Hematopoietic multipotent progenitor cell treated with erythropoietin and hydrocortisone succinate and interleukin-3 and kit ligand, for 6 days (in vitro differentiated cells): ENCODE data around the gene HNRNPF.
"Not testable (repeated sequence)": the region's sequence is repeated elsewhere in the genome, so short reads cannot be mapped to it uniquely, and the experiment has no call there.

Experiments used
- DNase-seq: peaks from one replicate; pipeline ENCODE4 v3.0.0-alpha.2; 2015

The HNRNPF gene, protein sequence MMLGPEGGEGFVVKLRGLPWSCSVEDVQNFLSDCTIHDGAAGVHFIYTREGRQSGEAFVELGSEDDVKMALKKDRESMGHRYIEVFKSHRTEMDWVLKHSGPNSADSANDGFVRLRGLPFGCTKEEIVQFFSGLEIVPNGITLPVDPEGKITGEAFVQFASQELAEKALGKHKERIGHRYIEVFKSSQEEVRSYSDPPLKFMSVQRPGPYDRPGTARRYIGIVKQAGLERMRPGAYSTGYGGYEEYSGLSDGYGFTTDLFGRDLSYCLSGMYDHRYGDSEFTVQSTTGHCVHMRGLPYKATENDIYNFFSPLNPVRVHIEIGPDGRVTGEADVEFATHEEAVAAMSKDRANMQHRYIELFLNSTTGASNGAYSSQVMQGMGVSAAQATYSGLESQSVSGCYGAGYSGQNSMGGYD

DNA sequence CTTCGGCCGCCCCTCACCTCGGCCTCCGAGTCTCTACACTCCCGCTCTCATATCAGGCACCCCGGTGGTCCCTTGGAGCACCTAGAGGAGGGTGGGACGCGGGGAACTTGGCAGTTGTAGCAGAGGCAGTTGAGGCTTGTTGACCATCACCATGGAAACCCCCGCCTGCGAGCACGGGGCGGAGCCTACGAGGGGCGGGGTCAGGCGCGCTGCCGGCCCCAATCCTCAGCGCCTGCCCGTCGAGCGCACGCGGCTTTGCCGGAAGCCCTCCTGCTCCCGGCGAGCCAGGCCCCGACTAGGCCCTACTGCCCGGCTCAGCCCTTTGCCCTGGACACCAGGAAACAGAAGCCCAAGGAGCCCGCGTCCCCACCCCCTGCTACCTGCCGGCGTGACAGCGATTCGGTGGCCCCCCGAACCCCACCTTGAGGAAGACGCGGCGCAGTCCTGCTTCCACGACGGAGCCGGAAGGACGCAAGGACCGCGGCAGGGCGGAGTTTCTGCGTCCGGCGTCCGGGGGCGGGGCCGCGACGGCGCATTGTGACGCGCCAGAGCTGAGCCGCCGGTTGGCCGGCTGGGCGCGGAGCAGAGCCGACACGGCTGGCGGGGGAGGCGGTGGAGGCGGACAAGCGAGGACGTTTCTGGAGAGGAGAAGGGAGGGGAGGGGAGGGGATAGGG, at the start of gene HNRNPF:
Gene HNRNPF (minus strand): TSS at position 477 of the 675 bp plus-strand sequence. CDS start 21,302 bp downstream, outside the sequence.
- peak; percentile 97 for DNase-seq

DNA sequence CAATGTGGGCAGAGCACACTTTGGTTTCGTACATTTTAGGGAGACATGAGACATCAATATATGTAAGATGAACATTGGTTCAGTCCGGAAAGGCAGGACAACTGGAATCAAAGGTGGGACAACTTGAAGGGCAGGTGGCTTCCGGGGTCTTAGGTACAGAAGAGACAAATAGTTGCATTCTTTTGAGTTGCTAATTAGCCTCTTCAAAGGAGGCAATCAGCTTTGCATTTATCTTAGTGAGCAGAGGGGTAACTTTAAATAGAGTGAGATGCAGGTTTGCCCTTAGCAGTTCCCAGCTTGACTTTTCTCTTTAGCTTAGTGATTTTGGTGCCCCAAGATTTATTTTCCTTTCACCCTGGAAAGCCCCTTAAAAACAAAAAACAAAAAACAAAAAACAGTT, 49.2 kb upstream of the HNRNPF start:
- no peak for DNase-seq

DNA sequence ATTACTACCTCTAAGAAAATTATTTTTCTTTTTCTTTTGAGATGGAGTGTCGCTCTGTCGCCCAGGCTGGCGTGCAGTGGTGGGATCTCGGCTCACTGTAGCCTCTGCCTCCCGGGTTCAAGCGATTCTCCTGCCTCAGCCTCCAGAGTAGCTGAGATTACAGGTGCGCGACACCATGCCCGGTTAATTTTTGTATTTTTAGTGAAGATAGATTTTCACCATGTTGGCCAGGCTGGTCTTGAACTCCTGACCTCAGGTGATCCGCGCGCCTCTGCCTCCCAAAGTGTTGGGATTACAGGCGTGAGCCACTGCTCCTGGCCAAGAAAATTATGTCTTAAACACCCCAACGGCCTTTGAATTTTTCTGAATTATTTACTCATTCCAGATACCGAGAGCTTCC, 47.6 kb upstream of the HNRNPF start:
- DNase-seq: not testable (repeated sequence)

DNA sequence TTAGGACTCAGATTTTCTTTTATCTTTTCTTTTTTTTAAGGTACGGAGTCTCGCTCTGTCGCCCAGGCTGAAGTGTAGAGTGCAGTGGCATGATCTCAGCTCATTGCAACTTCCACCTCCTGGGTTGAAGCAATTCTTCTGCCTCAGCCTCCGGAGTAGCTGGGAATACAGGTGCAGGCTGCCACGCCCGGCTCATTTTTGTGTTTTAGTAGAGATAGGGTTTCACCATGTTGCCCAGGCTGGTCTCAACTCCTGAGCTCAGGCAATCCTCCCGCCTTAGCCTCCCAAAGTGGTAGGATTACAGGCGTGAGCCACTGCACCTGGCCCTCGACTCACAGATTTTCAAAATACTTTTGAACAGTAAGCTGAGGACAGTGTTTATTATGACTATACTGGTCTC, 45.0 kb upstream of the HNRNPF start:
- DNase-seq: not testable (repeated sequence)

DNA sequence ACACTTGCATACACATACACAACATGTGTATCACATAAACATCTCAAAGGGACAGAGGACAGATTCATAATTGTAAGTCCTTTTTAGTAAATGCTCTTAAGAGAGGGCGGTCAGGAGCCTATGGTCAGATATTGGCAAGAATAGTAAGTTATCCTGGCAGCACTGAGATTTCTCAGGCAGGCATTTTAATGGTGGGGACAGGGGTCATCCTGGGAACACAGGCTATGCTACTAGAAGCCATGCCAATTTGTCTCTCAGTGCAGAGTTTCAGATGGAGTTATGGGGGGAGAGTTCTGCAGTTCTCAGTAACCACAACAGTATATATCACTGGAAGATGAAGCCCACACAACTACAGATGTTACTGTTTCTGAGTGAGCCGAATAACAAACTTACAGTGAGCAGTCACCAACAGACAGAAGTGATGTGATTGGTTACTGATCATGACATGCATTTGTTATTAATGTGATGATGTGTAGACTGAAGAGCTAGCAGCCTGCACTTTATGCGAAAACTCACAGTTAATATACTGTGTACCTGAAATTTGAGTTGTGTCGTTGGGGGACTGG, 44.4 kb upstream of the HNRNPF start:
- no peak for DNase-seq

DNA sequence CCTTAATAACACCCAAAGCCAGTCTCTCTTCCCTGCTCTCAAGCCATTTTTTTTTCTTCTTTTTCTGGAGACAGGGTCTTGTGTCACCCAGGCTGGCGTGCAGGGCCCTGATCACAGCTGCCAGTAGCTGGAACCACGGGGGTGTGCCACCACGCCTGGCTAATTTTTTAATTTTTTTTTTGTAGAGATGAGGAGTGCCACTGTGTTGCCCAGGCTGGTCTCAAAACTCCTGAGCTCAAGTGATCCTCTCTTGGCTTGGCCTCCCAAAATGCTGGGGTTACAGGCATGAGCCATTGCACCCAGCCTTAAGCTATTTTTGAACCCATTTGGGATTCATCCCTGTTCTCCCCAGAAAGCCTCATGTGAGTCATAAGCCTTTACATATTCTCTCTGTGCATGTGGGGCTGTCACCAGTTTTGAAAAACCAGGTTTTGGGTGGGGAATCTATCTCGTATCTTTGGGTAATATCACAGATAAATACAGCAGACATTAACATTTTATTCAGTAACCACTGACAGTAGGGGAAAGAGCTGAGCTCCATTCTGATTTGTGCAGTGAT, 43.4 kb upstream of the HNRNPF start:
- no peak for DNase-seq

DNA sequence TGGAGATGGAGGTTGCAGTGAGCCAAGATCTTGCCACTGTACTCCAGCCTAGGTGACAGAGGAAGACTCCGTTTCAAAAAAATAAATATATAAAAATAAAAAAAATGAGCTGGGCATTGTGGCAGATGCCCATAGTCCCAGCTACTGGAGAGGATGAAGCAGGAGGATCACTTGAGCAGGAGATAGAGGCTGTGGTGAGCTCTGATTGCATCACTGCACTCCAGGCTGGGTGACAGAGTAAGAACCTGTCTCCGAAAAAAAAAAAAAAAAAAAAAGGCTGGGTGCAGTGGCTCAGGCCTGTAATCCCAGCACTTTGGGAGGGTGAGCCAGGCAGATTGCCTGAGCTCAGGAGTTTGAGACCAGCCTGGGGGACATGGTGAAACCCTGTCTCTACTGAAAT, 39.8 kb upstream of the HNRNPF start:
- no peak for DNase-seq

DNA sequence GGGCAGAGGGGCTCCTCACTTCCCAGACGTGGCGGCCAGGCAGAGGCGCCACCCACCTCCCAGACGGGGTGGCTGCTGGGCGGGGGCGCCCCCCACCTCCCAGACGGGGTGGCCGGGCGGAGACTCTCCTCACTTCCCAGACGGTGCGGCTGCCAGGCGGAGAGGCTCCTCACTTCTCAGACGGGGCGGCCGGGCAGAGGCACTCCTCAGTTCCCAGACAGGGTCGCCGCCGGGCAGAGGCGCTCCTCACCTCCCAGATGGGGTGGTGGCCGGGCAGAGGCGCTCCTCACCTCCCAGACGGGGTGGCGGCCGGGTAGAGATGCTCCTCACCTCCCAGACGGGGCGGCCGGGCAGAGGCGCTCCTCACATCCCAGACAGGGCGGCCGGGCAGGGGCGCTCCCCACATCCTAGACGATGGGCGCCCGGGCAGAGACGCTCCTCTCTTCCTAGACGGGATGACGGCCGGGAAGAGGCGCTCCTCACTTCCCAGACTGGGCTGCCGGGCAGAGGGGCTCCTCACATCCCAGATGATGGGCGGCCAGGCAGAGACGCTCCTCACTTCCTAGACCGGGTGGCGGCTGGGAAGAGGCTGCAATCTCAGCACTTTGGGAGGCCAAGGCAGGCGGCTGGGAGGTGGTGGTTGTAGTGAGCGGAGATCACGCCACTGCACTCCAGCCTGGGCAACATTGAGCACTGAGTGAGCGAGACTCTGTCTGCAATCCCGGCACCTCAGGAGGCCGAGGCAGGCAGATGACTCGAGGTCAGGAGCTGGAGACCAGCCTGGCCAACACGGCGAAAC, 37.4 kb upstream of the HNRNPF start:
- not testable (repeated sequence) for DNase-seq

DNA sequence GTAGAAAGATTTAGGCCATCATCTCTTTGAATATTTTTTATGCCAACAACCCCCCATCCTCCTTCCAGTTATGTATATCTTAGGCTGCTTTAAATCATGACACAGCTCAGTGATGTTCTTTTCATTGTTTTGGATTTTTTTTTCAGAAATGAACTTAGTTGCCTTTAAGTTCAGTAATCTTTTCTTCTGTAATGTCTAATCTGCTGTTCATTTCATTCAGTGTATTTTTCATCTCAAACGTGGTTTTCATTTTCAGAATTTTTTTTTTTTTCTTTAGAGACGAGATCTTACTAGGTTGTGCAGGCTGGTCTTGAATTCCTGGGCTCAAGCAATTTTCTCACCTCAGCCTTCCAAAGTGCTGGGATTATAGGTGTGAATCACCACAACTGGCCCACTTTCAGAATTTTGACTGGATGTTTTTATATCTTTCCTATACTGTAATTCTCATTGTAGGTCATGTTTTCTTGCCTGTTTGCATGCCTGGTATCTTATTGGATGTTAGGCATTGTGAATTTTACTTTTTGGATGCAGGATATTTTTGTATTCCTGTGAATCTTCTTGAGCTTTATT, 36.0 kb upstream of the HNRNPF start:
- no peak for DNase-seq

DNA sequence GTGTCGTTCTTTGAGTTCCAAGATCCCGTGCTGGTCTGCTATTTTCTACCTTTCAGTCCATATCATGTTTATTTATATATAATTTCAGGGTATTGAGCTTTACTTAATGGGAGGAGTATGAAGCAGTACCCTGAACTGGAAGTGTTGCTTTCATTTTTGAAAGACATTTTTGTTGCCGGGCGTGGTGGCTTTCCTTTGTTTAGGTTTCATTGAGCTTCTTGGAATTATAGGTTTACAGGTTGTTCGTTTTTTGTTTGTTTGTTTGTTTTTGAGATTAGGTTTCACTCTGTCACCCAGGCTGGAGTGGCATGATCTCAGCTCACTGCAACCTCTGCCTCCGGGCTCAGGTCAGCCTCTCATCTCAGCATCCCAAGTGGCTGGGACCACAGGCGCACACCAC, 35.3 kb upstream of the HNRNPF start:
- DNase-seq: no peak

DNA sequence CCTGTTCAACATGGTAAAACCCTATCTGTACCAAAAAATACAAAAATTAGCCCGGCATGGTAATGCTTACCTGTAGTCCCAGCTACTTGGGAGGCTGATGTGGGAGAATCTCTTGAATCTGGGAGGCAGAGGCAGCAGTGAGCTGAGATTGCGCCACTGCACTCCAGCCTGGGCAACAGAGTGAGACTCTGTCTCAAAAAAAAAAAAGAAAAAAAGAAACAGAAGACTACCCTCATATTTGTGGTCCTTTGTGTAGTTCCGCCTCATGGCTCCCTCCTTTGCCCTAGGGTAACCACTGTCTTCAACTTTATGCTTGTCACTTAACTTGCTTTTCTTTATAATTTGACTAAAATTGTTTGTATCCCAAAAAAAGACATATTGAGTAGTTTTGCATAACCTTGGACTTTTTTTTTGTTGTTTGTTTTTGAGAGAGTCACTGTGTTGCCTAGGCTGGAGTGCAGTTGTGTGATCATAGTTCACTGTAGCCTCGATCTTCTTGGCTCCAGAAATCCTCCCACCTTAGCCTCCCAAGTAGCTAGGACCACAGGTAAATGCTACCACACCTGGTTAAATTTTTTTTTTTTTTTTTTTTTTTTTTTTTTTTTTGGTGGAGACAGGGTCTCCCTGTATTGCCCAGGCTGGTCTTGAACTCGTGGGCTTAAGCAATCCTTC, 31.6 kb upstream of the HNRNPF start:
- DNase-seq: no peak

DNA sequence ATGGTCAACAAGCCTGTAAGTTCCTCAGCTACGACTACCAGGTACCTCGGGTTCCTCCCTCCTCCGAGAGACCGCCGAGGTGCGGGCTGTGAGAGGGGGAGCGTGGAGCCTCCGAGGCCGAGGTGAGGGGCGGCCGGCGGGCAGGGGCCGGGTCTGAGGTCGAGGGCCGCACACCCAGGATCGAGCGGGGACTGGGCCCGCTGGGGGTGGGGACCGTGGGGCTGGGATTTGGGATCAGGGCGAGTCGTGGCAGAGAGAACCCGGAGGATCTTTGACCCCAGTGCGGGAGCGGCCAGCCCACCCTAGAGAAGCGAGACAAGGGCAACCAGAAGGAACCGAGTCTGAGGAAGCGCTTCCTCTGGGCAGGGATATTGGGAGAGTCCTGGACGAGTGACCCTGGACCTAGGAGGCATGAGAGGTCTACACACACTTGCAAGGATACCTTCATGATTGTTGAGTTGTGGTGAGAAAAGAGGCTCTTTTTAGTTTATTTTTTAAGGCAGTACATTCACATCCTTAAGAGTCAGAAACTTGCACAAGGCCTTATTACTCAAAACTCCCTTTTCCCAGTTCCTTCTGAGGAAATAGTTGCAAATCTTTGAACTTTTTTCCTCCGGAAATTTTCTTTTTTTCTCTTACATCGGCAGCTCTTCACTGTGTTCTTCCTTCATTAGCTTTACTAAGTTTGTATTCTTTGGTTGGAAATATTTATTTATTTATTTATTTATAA, 28.3 kb upstream of the HNRNPF start:
- DNase-seq: no peak

DNA sequence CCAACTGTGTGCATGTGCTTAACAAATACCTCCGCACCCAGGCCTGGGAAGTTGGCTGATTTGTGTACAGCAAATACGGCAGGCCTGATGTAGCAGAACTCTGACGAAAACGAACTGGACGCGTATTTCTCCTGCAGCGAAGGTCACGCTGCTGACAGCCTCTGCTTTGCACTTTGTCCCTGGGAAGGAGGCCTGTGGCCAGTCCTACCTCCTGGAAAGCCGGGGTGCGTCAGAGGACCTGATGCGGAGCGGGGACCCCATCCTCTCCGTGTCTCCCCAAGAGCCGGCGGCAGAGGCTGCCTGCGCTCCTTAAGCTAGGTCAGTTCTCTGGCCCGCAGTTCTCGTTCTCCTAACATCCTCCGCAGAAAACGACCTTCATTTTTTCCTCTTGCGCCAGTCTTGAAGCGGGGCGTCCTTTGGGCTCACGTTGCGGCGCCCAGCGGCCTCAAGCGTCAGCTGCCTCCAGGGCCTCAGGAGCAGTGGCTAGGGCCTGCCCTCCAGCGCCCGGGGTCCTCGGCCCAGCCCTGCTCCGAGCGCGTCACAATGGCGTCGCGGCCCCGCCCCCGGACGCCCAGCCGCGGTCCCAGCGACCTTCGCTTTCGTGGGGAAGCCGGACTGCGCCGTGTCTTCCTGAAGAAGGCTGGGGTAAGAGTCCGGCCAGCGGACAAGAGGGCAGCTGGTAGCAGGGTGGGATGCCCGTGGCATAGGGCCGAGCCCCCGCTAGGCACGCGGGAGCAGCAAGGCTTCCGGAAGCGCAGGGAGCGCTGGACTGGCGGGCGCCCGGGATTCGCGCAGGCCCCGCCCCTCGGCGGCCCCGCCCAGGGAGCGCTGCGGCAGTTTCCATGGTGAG, 27.5 kb upstream of the HNRNPF start, which contains the start of gene ZNF487:
Gene ZNF487 (plus strand): TSS at position 821 of the 850 bp plus-strand sequence. CDS start 38,703 bp downstream, outside the sequence.
- peak; percentile 95 for DNase-seq

DNA sequence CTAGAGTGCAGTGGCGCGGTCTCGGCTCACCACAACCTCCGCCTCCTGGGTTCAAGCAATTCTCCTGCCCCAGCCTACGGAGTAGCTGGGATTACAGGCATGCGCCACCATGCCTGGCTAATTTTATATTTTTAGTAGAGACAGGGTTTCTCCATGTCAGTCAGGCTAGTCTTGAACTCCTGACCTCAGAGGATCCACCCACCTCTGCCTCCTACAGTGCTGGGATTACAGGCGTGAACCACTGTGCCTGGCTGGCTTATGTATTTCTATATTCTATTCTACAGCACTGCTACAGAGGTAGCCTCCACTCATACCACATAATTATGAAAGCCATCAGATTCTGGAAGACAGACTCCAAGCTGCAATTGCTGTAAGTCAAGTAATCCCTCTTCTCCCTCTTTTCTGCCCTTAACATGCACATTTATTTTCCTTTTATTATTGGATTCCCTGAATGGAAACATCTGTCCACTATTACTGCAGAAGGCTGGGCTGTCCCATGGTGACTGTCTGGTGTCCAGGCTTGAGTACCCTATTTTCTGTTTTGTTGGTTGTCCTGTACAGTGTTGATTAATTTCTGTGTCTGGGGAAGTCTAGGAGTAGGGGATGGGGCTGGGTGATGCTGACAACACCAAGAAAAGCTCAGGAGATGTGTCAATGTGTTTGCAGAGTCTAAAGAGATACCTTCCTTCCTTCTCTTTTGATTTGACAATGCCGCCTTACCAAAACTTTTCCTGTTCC, 22.1 kb upstream of the HNRNPF start:
- no peak for DNase-seq

DNA sequence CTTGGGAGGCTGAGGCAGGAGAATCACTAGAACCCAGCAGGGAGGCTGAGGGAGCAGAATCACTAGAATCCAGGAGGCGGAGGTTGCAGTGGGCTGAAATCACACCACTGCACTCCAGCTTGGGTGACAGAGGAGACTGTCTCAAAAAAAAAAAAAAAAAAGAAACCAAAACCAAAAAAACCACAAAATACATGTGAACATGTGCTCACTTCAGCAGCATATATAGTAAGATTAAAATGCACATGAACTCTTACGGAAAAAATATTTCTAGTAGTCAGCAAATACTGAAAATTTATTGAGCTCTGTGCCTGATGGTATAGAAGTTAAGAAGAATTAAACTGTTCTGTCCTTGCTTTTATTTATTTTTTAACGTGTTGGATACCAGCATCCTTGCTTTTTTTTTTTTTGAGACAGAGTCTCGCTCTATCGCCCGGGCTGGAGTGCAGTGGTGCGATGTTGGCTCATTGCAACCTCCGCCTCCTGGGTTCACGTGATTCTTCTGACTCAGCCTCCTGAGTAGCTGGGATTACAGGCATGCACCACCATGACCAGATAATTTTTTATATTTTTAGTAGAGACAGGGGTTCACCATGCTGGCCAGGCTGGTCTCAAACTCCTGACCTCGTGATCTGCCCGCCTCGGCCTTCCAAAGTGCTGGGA, 18.3 kb upstream of the HNRNPF start:
- no peak for DNase-seq

DNA sequence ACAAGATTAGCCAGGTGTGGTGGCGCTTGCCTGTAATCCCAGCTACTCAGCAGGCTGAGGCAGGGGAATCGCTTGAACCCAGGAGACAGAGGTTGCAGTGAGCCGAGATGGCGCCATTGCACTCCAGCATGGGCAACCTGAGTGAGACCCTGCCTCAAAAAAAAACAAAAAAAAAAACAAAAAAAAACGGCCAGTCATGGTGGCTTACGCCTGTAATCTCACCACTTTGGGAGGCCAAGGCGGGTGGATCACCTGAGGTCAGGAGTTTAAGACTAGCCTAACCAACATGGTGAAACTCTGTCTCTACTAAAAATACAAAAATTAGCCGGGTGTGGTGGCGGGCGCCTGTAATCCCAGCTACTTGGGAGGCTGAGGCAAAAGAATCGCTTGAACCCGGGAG, 17.5 kb upstream of the HNRNPF start:
- DNase-seq: not testable (repeated sequence)

DNA sequence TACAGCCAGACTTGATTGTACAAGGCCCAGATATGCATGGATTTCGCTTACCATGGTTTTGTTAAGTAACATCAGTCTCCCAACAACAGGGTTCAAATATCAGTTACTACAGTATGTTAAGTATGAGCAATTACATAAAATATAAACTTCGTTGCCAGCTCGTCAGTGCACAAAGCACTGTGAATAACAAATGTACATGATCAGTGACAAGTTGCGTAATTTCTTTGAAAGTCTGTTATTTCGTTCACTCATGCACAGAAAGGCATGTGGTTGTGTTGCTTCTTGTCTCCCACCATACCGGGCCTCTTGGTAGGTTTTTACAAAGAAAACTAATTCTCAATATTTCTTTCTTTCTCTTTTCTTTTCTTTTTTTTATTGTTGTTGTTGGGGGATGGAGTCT, 15.4 kb upstream of the HNRNPF start:
- no peak for DNase-seq

DNA sequence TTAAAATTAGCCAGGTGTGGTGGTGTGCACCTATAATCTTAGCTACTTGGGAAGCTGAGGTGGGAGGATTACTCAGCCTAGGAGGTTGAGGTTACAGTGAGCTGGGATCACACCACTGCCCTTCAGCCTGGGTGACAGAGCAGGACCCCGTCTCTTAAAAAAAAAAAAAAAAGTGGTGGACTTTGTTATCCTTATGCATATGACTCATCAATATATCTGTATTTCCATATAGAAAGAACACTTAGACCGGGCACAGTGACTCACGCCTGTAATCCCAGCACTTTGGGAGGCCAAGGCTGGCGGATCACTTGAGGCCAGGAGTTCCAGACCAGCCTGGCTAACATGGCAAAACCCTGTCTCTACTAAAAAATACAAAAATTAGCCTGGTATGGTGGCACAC, 13.0 kb upstream of the HNRNPF start:
- DNase-seq: not testable (repeated sequence)

DNA sequence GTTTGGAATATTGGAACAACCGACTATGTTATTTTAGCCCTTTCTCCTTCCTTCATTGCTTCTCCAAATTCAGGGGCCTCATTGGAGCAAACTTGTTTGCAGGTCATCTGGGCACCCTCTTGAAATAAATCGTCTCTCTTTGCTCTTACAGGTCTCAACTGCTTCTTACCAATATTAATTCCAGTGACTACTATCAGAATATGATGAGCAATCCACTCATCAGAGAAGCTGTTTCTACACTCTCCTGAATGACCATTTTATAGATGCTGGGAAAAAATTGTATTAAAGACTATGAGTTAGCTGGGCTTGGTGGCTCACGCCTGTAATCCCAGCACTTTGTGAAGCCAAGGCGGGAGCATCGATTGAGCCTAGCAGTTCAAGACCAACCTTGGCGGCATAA, 12.5 kb upstream of the HNRNPF start:
- no peak for DNase-seq
